GM19397 (cell line): Measurements from ENCODE around the gene MYT1.

Source experiments
- ATAC-seq: cut with Tn5 transposase; IDR thresholded peaks from one replicate; pipeline ENCODE4 v1.9.1; 2021; ENCODE audit warnings: mild to moderate bottlenecking, moderate library complexity; ENCODE audit not compliant: unreplicated experiment

The MYT1 gene

GRCh38 chr20:64212755-64213154 is 48.5 kb downstream of the MYT1 start:
- no peak for ATAC-seq

GRCh38 chr20:64214113-64214512 is 49.9 kb downstream of the MYT1 start:
- no peak for ATAC-seq

GRCh38 chr20:64214952-64215351 is 50.7 kb downstream of the MYT1 start:
- ATAC-seq, result no peak

- no peak for ATAC-seq
These were observed 51.8 kb downstream of the MYT1 start for GRCh38 chr20:64216036-64216435.

DNA sequence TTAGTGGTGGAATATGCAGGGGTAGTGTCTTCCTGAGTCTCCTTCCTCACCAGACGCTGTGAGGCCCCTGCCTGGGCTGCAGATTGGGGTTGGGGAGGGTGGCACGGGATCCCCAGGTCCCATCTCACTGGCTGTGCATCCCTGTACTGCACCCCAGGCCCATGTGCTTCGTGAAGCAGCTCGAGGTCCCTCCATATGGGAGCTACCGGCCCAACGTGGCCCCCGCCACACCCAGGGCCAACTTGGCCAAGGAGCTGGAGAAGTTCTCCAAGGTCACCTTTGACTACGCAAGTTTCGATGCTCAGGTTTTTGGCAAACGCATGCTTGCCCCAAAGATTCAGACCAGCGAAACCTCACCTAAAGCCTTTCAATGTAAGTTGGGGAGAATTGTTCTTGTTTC is 52.7 kb downstream of the MYT1 start:
- no peak for ATAC-seq

DNA sequence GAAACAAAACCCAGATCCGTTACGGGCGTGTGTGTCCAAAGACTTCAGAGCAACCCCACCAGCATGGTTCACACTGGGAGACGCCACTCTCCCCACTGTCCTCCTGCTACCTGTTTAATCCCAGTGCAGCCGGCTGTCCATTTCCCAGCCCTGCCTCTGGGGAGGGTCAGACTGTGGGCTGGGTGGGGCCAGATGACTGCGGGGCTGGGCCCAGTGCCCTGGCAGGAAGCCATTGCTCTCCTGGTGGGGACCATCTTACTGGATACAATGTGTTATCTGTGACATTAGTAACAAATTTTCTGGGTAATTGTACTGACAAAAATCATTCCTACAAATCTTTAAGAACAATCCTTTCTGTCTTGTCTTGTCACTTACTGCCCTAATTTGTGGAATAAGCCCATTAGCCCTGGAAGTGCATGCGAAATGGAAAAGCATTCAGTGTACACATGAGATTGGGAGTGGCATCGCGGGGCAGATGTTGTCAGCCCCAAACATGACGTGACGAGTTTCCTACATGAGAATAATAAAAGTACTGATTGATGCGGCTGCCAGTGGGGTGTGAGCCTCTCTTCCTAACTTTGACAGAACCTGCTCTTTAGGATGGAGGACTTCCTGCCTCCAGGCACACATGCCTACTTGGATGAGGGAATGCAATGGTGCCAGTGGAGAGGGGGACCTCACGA is 53.4 kb downstream of the MYT1 start:
- ATAC-seq, result no peak

- ATAC-seq, result no peak
These were observed 55.0 kb downstream of the MYT1 start for GRCh38 chr20:64219202-64219601.

DNA sequence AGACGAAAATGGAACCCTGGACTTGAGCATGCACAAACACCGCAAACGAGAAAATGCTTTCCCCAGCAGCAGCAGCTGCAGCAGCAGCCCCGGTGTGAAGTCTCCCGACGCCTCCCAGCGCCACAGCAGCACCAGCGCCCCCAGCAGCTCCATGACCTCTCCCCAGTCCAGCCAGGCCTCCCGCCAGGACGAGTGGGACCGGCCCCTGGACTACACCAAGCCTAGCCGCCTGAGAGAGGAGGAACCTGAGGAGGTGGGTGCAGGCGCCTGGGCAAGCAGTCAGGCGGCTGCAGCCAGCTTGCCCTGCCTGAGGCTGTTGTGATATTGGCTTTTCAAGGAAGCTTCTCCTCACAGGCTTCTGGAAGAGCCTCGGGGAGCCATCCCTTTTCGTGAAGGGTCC is 55.5 kb downstream of the MYT1 start:
- ATAC-seq, result no peak

GRCh38 chr20:64220420-64220819 is 56.2 kb downstream of the MYT1 start:
- no peak for ATAC-seq

- ATAC-seq, result no peak
These were observed 56.8 kb downstream of the MYT1 start for GRCh38 chr20:64220891-64221527.

- no peak for ATAC-seq
These were observed 58.1 kb downstream of the MYT1 start for GRCh38 chr20:64222291-64222735.

DNA sequence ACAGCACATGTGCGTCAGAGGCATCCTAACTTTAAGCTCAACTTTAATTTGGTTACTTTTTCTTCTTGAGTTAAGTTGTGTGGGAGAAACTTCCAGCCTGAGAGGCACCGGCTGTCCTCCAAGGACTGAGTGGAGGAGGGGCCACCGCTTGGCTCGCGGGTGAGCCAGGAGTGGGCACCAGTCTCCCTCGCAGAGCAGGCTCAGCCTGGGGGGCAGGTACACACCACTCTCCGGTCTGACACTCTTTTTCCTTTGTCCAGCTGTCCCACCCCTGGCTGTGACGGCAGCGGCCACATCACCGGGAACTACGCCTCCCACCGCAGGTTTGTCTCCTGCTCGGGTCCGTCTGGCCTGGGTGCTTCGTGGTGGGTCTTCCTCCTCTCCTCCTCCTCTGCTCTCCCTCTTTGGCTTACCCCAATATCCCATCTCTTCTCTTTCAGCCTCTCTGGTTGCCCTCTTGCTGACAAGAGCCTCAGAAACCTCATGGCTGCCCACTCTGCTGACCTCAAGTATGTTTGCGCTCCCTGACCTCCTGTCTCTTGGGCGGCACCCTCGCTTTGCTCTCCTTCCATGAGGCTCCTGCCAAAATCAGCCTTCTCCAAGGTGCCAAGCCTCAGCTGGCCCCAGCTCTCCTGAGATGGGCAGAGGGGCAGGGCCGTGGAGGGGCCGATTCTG is 58.7 kb downstream of the MYT1 start:
- ATAC-seq, result no peak

DNA sequence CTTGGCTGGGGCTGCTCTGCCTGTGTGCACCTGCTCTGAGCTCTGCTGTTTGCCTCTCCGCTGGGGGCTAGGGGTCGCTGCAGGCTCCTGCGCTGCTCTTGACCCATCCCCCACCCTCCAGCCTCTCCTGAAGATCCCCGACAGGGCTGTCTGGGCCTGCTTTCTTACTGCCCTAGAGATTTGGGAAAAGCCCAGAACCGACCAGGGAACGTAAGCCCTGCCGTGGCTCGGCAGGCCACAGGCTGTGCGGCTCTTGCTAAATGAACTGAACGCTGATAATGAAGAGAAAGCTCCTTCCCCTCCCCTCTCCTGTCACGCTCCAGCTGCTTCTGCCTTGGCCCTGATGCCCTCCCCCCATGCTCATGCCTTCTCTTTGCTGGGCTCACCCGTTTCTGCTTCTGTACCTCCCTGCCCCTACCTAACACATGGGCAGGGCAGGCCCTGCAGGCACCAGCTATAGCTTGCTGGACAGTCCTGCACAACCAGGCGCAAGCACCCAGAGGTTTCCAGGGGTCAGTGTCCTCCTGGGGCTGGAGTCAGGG is 59.3 kb downstream of the MYT1 start:
- no peak for ATAC-seq

DNA sequence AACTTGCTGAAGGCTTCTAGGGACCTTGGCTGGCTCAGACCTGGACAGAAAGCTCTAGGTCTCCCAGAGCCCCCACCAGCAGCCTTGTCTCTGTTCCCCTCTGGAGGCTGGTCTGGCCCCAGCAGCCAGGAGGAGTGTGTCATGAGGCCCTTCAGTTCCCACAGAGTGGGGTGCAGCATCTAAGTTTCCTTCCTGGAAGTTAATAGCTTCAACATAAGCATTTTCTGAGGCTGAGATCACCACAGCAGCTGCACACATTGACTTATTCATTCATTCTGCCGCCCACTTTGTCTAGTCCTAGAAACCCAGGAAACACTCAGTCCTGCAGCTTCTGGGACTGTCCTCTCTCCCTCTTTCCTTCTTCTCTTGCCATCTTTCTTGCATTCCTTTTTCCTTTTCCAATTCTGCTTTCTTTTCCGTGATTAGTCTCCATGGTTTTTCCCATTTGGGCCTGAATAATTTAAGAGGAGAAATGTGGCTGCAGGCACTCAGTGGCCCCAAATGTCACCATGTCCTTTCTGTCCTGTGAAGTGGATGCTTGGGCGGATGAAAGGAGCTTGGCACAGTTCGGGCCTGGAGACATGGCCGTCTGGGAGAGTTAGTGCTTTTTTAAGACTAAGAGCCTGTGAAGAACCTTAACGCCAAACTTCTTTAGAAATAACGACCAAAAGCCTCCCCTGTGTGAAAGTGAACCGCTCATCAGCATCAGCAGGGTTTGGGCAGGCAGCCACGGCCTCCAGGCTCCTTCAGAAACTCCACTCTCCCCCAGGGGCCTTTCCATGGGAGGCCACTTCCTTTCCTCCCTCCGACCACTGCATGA is 60.3 kb downstream of the MYT1 start:
- ATAC-seq, result no peak

- no peak for ATAC-seq
These were observed 60.9 kb downstream of the MYT1 start for GRCh38 chr20:64225171-64225595.

GRCh38 chr20:64225828-64226598 is 61.8 kb downstream of the MYT1 start:
- no peak for ATAC-seq

- ATAC-seq, result no peak
These were observed 62.7 kb downstream of the MYT1 start for GRCh38 chr20:64226686-64227580.

- ATAC-seq, result no peak
These were observed 63.9 kb downstream of the MYT1 start for GRCh38 chr20:64228086-64228653.
